Measurements from ENCODE around the gene HTT-AS.

The HTT-AS gene

GRCh38 chr4:3087115-3087797 is 12.9 kb upstream of the HTT-AS start:
- DNase-seq (ENCODE audit: low read depth, low spot score), result no peak

DNA sequence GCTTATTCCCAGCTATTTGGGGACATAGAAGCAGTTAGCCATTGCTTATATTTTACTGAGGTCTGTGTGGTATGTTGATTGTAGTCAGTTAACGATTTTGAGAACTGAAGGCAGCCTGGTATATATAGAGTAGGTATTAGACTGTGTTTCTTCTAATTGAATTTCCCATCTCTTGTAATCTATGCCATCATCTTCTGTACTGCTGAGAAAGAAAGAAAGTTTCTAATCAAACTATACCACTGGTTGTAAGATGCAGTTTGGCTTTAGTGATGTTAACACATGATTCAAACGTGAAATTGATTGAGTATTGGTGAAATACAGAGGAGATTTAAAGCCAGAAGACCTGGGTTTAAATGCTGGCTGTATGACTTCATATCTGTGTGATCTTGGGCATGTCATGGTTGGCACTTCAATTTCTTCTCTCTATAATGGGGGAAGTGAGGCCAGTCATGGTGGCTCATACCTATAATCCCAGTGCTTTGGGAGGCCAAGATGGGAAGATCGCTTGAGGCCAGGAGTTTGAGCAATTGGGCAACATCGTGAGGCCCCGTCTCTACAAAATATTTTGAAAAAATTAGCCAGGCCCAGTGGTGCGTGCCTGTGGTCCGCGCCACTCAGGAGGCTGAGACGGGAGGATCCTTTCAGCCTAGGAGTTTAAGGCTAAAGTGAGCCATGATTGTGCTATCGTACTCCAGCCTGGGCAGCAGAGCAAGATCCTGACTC is 11.8 kb upstream of the HTT-AS start:
- no peak for DNase-seq (ENCODE audit: low read depth, low spot score)

GRCh38 chr4:3083732-3084131 is 9.4 kb upstream of the HTT-AS start:
- no peak for DNase-seq (ENCODE audit: low read depth, low spot score)

DNA sequence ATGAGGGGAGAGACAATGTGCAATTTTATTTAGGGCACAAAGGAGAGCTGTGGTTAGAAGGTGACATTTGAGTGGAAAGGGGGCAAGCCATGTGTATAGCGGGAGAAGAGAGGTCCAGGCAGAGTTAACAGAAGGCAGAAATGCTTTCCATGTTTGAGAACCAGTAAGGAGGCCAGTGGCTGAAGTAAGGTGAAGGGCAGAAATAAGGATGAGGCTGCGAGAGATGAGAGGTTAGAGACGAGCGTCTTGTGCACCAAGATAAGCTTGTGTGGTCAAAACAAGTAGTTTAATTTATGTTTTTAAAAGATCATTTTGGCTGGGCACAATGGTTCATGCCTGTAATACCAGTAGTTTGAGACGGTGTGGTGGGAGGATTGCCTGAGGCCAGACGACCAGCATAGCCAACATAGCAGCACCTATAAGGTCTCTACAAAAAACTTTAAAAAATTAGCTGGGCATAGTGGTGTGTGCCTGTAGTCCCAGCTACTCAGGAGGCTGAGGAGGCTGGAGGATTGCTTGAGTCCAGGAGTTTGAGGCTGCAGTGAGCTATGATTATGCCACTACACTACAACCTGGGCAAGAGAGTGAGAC is 8.7 kb upstream of the HTT-AS start:
- no peak for DNase-seq (ENCODE audit: low read depth, low spot score)

DNA sequence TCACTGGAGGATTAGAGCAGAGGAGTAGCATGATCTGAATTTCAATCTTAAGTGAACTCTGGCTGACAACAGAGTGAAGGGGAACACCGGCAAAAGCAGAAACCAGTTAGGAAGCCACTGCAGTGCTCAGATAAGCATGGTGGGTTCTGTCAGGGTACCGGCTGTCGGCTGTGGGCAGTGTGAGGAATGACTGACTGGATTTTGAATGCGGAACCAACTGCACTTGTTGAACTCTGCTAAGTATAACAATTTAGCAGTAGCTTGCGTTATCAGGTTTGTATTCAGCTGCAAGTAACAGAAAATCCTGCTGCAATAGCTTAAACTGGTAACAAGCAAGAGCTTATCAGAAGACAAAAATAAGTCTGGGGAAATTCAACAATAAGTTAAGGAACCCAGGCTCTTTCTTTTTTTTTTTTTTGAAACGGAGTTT is 5.4 kb upstream of the HTT-AS start:
- DNase-seq (ENCODE audit: low read depth, low spot score), result no peak

DNA sequence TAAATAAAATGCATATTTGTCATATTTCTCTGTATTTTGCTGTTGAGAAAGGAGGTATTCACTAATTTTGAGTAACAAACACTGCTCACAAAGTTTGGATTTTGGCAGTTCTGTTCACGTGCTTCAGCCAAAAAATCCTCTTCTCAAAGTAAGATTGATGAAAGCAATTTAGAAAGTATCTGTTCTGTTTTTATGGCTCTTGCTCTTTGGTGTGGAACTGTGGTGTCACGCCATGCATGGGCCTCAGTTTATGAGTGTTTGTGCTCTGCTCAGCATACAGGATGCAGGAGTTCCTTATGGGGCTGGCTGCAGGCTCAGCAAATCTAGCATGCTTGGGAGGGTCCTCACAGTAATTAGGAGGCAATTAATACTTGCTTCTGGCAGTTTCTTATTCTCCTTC is 3.5 kb upstream of the HTT-AS start:
- DNase-seq (ENCODE audit: low read depth, low spot score), result peak; percentile 16

DNA sequence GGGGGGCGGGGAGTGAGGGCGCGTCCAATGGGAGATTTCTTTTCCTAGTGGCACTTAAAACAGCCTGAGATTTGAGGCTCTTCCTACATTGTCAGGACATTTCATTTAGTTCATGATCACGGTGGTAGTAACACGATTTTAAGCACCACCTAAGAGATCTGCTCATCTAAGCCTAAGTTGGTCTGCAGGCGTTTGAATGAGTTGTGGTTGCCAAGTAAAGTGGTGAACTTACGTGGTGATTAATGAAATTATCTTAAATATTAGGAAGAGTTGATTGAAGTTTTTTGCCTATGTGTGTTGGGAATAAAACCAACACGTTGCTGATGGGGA is 1.3 kb upstream of the HTT-AS start:
- DNase-seq (ENCODE audit: low read depth, low spot score), result no peak

GRCh38 chr4:3074846-3075651 is 711 bp upstream of the HTT-AS start:
- DNase-seq (ENCODE audit: low read depth, low spot score), result peak; percentile 89

- peak; percentile 41 for DNase-seq (ENCODE audit: low read depth, low spot score)
These were observed 920 bp downstream of the HTT-AS start for GRCh38 chr4:3073158-3074077.

DNA sequence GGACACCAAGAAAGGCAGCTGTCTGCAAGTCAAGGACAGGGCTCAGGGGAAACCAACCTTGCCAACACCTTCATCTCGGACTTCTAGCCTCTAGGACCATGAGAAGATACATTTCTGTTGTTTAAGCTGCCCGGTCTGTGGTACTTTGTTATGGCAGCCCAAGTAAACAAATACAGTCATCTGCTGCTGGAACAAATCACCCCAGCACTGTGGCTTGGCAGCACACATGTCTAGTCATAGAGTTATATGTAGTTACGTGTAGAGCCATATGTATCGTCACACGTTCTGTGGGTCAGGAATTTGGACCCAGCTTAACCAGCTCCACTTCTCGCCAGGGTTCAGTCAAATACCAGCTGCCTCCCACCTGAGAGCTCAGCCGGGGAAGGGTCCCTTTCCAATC is 2.5 kb downstream of the HTT-AS start:
- no peak for DNase-seq (ENCODE audit: low read depth, low spot score)

- DNase-seq (ENCODE audit: low read depth, low spot score), result no peak
These were observed 3.4 kb downstream of the HTT-AS start for GRCh38 chr4:3070709-3071500.

GRCh38 chr4:3069661-3070199 is 4.6 kb downstream of the HTT-AS start:
- no peak for DNase-seq (ENCODE audit: low read depth, low spot score)

- DNase-seq (ENCODE audit: low read depth, low spot score), result no peak
These were observed 6.8 kb downstream of the HTT-AS start for GRCh38 chr4:3067473-3068001.

- DNase-seq (ENCODE audit: low read depth, low spot score), result no peak
These were observed 7.4 kb downstream of the HTT-AS start for GRCh38 chr4:3066836-3067400.

GRCh38 chr4:3065551-3065950 is 8.8 kb downstream of the HTT-AS start:
- no peak for DNase-seq (ENCODE audit: low read depth, low spot score)

DNA sequence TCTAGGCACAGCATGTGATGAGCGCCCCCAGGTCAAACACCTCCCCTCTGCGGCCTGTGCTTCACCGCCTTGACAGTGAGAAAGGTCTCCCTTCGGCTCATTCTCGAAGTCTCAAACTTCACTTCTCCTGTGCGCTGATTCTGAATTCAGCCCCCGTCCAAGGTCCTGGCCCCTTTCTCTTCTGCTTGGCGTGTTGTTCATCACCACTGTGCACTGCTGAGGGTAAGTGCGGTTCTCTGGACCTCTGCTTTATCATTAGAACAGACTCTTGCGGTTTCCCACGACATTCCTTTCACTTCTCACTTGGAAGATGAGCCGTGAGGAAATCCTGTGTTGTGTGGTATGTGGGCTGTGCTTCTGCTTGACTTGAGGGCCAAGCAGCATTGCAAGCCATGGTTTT is 11.9 kb downstream of the HTT-AS start:
- no peak for DNase-seq (ENCODE audit: low read depth, low spot score)

DNA sequence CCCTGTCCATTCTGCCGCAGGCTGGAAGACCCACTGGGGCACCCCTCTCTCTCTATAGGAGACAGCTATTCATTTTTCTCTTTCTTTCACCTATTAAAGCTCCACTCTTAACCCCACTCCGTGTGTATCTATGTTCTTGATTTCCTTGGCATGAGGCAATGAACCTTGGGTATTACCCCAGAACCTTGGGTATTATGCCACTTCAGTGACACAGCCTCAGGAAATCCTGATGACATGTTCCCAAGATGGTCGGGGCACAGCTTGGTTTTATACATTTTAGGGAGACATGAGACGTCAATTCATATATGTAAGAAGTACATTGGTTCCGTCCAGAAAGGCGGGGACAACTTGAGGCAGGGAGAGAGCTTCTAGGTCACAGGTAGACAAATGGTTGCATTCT is 13.4 kb downstream of the HTT-AS start:
- DNase-seq (ENCODE audit: low read depth, low spot score), result no peak

DNA sequence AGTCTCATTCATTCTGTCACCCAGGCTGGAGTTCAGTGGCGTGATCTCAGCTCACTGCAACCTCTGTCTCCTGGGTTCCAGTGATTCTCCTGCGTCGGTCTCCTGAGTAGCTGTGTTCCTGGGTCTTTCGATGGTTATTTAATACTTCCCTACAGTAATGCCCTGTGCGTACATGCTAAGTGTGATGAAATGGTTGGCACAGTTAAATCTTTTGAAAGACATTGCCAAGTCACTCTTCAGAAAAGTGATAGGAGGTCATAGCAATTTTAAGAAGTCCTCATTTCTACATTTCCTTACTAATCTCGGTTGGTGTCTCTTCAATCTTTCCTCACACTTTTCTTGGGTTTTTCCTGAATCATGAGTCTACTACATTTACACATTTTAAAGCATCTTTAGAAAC is 14.4 kb downstream of the HTT-AS start:
- no peak for DNase-seq (ENCODE audit: low read depth, low spot score)

- DNase-seq (ENCODE audit: low read depth, low spot score), result no peak
These were observed 20.1 kb downstream of the HTT-AS start for GRCh38 chr4:3054169-3054759.

Measured in ELF-1 (cell line).